Chondrocyte (in vitro differentiated cells): ENCODE results near the gene CCDC190. TPM values are rescaled to one million over a fixed set of nuclear protein-coding genes. Genes with fewer than 3 reads are reported as not detected.

ENCODE experiments used
- DNase-seq: peaks from one replicate; pipeline ENCODE4 v3.0.0; 2021; ENCODE audit warnings: mixed read lengths, low spot score
- H3K27ac Mint-ChIP-seq: one replicate; pipeline ENCODE4 v1.8.0; 2021; ENCODE audit warnings: mild to moderate bottlenecking, moderate library complexity, mixed read lengths; ENCODE audit not compliant: unreplicated experiment
- H3K27me3 Mint-ChIP-seq: 2 replicates; pipeline ENCODE4 v1.8.0; 2021; ENCODE audit warnings: low read depth, mixed read lengths
- H3K36me3 Mint-ChIP-seq: 2 replicates; pipeline ENCODE4 v1.8.0; 2021; ENCODE audit warnings: low read depth, mixed read lengths
- H3K4me1 Mint-ChIP-seq: 2 replicates; pipeline ENCODE4 v1.8.0; 2021; ENCODE audit warnings: low read depth, mild to moderate bottlenecking, mixed read lengths
- H3K4me3 Mint-ChIP-seq: one replicate; pipeline ENCODE4 v1.8.0; 2021; ENCODE audit warnings: mild to moderate bottlenecking, moderate library complexity, mixed read lengths; ENCODE audit not compliant: unreplicated experiment
- H3K9me3 Mint-ChIP-seq: 2 replicates; pipeline ENCODE4 v1.8.0; 2021; ENCODE audit warnings: low read depth, mixed read lengths
- CTCF ChIP-seq: fragments of 200-600 bp; sonication (generic); IDR thresholded peaks from 2 replicates; pipeline ENCODE4 v1.5.0; 2021; ENCODE audit warnings: antibody characterized with exemption, mild to moderate bottlenecking, moderate library complexity
- total RNA-seq: library from RNA; stranded (reverse); gene quantifications from 3 replicates; pipeline ENCODE4 v1.2.1, GENCODE V29; 2021

CCDC190 gene
- total RNA-seq, 1 donor from 2014 or later: 1.5 TPM

DNA sequence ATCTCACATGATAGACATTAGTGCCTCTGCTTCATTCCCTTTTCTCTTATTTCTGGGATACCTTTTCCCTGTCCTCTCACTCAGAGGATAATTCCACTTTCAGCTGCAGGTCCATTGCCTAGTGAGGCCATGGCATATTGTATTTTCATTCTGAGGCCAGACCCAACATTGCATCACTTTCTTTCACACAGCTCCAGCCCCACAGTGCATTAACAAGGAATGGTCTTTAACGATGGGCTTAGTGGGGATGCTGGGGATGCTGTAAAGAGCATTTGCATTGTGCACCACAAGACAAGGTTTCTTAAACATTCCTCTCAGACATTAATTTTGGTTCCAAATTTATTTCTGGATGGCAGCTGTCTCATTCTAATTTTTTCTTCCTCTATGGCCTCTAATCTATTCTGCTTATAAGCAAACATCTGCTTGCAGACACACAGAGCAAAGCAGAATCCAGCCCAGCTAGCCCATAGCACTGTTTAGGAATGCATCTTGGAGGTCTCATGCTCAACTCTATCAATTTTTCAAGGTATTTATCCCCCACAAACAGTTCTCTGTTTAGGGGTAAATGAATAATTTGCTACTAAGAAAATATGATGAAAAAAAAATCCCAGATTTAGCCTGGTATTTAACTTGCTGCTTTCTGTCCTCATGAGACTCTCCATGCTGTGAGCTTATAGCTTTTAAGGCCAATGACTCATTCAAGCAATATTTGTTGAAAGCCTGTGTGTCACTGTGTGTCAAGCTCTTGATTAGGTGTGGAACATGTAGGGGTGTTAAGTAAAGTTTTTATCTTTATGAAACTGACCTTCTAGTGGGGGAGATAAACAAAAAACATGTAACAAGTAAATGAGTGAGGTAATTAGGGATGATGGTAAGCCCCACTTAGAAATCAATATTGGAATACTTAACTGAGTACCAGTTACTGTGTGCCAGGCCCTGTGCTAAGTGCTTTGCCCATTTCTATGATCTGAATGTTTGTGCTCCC, 44.5 kb upstream of the CCDC190 start:
- peaks cover 60% of the 10 kb centered on the region for H3K4me1 Mint-ChIP-seq

DNA sequence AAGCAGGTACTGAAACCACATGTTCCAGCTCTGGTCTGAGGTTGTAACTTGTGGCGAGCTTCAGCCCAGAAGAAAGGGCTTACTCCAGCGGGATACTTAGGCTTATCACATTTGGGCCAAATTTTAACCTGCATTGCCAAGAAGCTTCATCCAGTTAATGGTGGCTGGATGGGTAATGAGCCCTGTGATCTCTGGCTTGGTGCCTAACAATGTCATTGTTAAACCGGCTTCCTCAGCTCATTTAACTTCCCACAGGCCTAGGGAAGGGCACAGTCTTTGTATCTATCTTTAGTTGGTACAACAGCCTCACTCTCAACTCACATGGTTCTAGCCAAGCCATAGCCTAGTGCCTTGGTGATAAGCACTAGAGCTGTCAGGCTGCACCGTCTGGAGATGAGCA, 43.6 kb upstream of the CCDC190 start:
- no peak for DNase-seq

More for the DNA sequence above, 44.5 kb upstream of the CCDC190 start:
- no peaks in the 10 kb centered on the region for H3K36me3 Mint-ChIP-seq
- H3K4me3 Mint-ChIP-seq: no peak overlapping the region
- no peak for TF ChIP-seq CTCF
- peaks cover 2% of the 10 kb centered on the region for H3K9me3 Mint-ChIP-seq
- H3K27ac Mint-ChIP-seq: peak overlapping the region; percentile 58
- DNase-seq: no peak
- H3K27me3 Mint-ChIP-seq: no peaks in the 10 kb centered on the region

DNA sequence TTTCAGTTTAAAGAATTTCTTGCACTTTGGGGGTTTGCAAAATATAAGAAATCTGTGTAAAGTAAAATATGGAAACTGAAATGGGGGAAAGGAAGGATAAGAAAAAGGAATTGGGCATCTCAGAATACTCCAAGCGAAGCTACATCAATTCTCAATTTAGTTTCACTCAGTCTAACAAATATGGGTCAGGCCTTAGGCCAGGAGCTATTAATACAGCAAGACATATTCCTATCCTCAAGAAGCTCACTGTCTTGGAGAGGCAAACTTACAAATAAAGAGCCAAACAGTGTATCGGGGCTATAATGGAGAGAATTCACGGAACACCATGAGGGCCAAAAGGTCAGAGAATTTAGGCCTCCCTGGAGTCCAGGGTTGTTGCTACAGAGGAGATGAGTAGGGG, 43.0 kb upstream of the CCDC190 start:
- H3K9me3 Mint-ChIP-seq: no peaks in the 10 kb centered on the region
- TF ChIP-seq CTCF: no peak
- no peak overlapping the region for H3K4me3 Mint-ChIP-seq
- no peaks in the 10 kb centered on the region for H3K27me3 Mint-ChIP-seq
- DNase-seq: no peak
- H3K4me1 Mint-ChIP-seq: peaks cover 59% of the 10 kb centered on the region
- no peaks in the 10 kb centered on the region for H3K36me3 Mint-ChIP-seq
- H3K27ac Mint-ChIP-seq: no peak overlapping the region

More for the DNA sequence above, 43.6 kb upstream of the CCDC190 start:
- Mint-ChIP-seq H3K4me3 (no peak overlapping the region), H3K27ac (peak overlapping the region; percentile 58), H3K4me1 (peaks cover 59% of the 10 kb centered on the region), H3K27me3 (no peaks in the 10 kb centered on the region), H3K36me3 (no peaks in the 10 kb centered on the region), H3K9me3 (no peaks in the 10 kb centered on the region)
- no peak for TF ChIP-seq CTCF

DNA sequence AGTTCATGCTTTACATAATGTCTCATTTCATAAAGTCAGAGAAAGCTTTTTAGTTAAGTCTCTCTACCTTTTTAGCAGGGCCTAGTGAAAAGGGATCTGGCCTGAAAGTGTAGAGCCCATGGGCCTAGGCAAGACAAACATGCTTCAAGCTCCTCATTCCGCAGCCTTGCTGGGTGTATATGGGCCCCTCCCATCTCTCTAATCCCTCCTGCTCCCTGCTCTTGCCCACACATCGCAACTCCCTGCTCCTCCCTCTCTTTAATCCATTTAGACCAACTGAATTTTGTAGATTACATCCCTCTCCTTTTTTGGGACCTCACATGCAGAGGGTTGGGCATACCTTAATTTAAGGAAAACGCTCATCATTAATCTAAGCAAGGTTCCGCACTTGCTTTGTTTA, 42.3 kb upstream of the CCDC190 start:
- Mint-ChIP-seq H3K4me3 (no peak overlapping the region), H3K9me3 (no peaks in the 10 kb centered on the region), H3K27ac (no peak overlapping the region), H3K27me3 (no peaks in the 10 kb centered on the region), H3K4me1 (peaks cover 54% of the 10 kb centered on the region), H3K36me3 (no peaks in the 10 kb centered on the region)
- DNase-seq: no peak
- TF ChIP-seq CTCF: no peak

DNA sequence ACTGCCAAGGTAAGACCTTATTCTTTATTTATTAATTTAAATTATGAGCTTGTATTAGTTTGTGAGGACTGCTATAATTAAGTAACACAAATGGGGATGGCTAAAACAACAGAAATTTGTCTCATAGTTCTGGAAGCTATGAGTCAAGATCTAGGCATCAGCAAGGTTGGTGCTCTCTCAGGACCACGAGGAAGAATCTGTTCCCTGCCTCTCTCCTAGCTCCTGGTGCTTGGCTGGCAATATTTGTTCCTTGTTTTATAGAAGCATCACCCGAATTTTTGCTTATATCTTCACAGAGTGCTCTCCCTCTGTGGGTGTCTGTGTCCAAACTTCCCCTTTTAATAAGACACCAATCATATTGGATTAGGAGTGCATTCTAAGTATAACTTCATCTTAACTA, 41.4 kb upstream of the CCDC190 start:
- Mint-ChIP-seq H3K4me1 (peaks cover 46% of the 10 kb centered on the region), H3K4me3 (no peak overlapping the region), H3K36me3 (no peaks in the 10 kb centered on the region), H3K27ac (peak overlapping the region; percentile 62), H3K27me3 (no peaks in the 10 kb centered on the region), H3K9me3 (no peaks in the 10 kb centered on the region)
- TF ChIP-seq CTCF: no peak
- DNase-seq: no peak
